Omental fat pad (tissue), 4 donors: ENCODE results near the gene TBC1D9. TPM values are rescaled to one million over a fixed set of nuclear protein-coding genes. Genes with fewer than 3 reads are reported as not detected.
A peak's percentile ranks its signal among the peaks of the same experiment; 100 is the strongest.

Source experiments
- ATAC-seq: fragments of 150-250 bp; one replicate; pipeline ENCODE4 v1.9.1; 2016; ENCODE audit warnings: mild to moderate bottlenecking, moderate library complexity; ENCODE audit not compliant: low FRiP score
- DNase-seq: peaks from one replicate; pipeline ENCODE4 v3.0.0-alpha.2; 2019; ENCODE audit warnings: low spot score
- total RNA-seq, 4 donors: library from RNA; depleted of rRNA; stranded (reverse); fragments of >200 nt; gene quantifications; one replicate each; pipeline ENCODE4 v1.1.0, GENCODE V29; 2016
- TF ChIP-seq, protein P1 (sequence below), 3 donors: fragments of 450-650 bp; IDR thresholded peaks; one replicate each; pipeline ENCODE4 v1.5.1; 2016 to 2017; ENCODE audit warnings: antibody characterized with exemption in 3 of 3, mild to moderate bottlenecking in 3 of 3, moderate library complexity in 2 of 3

The TBC1D9 gene
- total RNA-seq, 4 donors from 2014 or later, result 29.6 to 60.3 (median 48.3) TPM

DNA sequence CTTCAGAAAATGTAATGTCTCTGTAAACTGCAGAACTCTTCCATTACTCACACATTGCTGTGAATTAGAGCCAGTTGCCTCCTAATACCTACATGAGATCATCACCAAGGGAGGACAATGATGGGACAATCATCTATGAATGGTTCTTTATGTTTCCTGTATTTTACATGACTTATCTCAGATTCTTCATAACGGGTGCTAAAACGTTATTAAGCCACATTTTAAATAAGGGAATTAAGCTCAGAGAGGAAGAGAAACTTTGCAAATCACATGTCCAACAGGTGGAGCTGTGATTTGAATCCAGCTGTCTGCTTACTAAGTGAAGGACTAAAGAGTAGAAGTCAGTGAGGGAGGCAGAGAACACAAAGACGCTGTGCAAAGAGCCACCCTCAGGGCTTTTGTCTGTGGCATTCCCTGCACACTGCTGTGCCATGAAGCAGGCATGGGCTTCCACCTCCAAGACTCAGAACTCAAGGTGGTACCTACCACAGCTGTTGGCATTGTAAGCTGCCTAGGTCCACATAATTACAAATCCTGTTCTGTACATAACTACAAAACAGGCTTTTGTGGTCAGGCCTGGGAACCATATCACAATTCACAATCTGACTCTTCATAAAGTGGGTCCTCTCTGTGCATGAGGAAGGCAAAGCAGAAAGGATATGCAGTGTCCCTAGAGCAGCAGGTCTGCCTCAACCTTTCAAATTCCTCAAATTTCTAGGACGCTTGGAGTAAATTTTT, 12.8 kb downstream of the TBC1D9 start:
- DNase-seq, result no peak
- TF ChIP-seq, protein P1, sequence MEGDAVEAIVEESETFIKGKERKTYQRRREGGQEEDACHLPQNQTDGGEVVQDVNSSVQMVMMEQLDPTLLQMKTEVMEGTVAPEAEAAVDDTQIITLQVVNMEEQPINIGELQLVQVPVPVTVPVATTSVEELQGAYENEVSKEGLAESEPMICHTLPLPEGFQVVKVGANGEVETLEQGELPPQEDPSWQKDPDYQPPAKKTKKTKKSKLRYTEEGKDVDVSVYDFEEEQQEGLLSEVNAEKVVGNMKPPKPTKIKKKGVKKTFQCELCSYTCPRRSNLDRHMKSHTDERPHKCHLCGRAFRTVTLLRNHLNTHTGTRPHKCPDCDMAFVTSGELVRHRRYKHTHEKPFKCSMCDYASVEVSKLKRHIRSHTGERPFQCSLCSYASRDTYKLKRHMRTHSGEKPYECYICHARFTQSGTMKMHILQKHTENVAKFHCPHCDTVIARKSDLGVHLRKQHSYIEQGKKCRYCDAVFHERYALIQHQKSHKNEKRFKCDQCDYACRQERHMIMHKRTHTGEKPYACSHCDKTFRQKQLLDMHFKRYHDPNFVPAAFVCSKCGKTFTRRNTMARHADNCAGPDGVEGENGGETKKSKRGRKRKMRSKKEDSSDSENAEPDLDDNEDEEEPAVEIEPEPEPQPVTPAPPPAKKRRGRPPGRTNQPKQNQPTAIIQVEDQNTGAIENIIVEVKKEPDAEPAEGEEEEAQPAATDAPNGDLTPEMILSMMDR (IDR thresholded peaks at IDR 0.05), result no peak
- ATAC-seq, result peak; percentile 80

DNA sequence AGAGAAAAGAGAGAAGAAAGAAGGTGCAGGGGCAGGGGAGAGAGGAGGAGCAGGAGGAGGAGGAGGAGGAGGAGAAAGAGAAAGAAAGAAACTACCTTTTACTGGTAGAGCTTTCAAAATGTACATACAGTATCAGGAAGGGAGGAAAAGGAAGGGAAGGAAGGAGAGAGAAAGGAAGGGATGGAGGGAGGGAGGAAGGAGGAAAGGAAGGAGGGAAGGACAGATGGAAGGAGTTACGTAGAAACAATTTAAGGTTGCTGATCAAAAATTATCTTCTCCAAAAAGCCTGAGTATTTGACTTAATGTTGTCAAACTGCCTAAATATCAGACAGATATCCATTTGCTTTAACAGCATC, 13.4 kb downstream of the TBC1D9 start:
- DNase-seq, result no peak
- no peak for ATAC-seq
- TF ChIP-seq, protein P1 (IDR thresholded peaks at IDR 0.05), result no peak

DNA sequence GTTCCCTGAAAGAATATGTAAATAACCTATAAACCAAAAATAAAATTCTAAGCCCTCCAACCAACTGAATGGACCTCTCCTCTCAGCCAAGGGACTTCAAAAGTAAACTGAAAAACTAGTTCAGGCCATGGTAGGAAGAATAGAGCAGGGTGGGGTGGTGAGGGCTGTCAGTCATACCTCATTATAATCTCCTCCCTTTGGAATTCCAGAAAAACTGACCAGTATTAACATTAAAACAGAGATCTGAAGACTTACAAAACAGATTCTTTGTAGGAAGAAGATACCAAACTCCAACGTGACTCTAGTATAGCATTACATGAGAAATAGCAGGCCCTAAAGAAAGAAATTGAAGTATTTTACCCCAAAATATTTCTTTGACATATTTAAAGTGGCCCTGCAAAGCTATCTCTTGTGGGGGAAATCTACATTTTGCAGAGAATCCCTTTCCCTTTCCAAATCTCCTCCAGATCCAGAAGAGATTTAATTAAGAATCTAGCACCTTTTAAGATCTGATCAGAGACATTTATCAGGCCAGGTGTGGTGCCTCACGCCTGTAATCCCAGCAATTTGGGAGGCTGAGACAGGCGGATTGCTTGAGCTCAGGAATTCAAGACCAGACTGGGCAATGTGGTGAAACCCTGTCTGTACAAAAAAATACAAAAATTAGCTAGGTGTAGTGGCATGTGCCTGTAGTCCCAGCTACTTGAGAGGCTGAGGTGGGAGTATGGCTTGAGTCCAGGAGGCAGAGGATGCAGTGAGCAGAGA, 15.1 kb downstream of the TBC1D9 start:
- TF ChIP-seq, protein P1 (IDR thresholded peaks at IDR 0.05), result no peak
- ATAC-seq (no peak), DNase-seq (no peak)

DNA sequence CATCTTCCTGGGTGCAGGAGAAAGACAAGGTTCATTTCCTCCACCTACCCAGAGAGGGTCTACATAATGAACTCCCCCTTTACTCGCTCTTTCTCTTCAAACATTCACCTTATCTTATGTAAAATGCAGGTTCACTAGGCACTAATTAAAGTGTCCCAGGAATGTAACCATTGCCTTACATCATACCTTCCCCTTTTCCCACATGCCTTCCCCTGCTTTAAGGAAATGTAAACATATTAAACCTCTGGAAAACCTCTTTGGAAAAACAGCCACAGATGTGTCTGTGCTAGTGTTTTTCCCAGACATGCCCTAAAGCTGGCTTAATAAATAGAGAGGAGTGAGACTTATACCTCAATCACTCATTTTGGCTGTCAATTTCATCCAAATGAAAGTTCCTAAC, 15.8 kb downstream of the TBC1D9 start:
- DNase-seq (no peak), ATAC-seq (no peak)
- TF ChIP-seq, protein P1 (IDR thresholded peaks at IDR 0.05), result no peak

DNA sequence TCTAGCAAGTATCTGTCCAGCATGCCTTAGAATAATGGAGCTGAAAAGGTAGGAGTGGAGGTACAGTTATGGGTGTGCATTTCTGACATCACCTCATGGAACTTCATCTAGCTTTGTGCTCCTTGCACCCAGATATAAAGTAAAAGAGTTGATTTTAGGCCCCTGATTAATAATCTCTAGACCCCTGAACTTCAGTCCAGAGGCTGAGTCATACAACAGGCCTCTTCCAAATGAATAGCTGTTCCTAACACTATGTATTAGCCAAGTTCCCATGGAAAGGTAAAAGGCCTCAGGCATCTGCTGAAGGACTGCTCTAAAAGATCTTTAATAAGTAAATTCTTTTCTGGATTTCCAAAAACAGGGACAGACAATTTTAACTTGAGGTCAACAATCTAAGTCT, 16.2 kb downstream of the TBC1D9 start:
- TF ChIP-seq, protein P1 (IDR thresholded peaks at IDR 0.05), result no peak
- DNase-seq (no peak), ATAC-seq (no peak)

DNA sequence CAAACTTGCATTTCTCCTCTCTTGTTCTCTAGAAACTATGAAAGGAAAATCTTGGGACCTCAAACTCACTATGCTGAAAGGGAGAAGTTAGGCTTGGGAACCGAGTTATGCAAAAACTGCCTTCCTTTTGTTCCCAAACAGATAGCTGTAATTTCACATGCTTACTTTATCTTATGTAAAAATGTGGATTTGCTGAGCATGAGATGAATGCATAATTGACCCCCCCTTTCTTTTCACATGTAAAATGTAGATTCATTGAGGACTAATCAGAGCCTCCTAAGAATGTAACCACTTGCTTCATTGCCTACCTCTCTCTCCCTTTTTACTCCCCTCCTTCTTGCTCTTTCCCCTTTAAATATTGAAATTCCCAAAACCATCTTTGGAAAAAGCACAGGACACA, 18.0 kb downstream of the TBC1D9 start:
- TF ChIP-seq, protein P1 (IDR thresholded peaks at IDR 0.05), result no peak
- ATAC-seq (no peak), DNase-seq (no peak)
